HG03469 (cell line): Measurements from ENCODE around the gene KAT2A.

Source experiments
- ATAC-seq: cut with Tn5 transposase; IDR thresholded peaks from one replicate; pipeline ENCODE4 v1.9.1; 2021; ENCODE audit warnings: mild to moderate bottlenecking, moderate library complexity, moderate number of reproducible peaks; ENCODE audit not compliant: unreplicated experiment

KAT2A gene

DNA sequence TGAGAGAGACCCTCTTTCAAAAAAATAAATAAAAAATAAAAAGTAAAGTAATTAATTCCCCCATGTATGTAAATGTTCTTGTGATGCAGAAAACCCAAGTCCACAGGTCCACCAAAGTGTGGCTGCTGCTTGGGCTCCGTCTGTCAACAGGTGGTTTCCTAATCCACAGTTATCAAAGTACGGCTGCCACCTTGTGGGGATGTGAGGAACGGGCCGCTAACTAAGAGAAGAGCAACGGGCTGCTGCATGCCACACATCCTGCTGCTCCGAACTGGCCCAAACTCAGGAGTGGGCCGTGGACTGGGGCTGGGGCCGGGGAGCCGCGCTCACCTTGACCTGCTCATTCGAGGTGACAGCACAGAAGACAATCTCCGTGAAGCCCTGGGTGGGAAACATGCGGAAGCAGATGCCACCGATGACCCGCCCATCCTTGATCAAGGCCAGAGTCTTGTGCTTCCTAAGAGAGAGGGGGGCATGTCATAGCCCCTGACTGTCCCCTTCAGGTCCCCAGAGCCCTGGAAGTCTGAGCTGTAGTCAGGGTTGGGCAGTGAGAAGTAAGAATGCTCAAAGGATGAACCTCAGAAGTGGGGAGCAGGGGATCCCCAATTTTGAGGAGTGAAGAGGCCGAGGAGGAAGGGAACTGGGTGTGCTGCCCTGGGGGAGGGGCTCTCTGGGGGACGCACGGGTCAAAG is 4.3 kb downstream of the KAT2A start:
- no peak for ATAC-seq

DNA sequence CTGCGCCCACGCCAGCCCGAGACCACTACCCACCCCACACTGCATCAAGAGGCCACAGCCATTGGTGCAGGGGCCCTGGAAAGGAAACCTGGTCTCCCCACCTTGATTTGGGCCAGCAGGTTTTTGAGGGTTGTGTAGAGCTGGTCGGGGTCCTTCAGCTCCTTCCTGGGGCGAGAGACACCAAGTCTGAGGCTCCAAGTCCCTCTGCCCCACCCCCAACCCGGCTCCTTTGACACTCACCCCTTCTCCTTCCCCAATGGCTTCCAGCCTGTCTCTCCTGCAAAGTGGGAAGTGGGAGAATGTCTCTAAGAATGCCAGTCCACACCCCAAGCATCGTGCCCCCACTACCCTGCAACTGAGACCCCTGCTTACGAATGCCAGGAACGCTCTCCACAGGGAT is 7.0 kb downstream of the KAT2A start:
- no peak for ATAC-seq

DNA sequence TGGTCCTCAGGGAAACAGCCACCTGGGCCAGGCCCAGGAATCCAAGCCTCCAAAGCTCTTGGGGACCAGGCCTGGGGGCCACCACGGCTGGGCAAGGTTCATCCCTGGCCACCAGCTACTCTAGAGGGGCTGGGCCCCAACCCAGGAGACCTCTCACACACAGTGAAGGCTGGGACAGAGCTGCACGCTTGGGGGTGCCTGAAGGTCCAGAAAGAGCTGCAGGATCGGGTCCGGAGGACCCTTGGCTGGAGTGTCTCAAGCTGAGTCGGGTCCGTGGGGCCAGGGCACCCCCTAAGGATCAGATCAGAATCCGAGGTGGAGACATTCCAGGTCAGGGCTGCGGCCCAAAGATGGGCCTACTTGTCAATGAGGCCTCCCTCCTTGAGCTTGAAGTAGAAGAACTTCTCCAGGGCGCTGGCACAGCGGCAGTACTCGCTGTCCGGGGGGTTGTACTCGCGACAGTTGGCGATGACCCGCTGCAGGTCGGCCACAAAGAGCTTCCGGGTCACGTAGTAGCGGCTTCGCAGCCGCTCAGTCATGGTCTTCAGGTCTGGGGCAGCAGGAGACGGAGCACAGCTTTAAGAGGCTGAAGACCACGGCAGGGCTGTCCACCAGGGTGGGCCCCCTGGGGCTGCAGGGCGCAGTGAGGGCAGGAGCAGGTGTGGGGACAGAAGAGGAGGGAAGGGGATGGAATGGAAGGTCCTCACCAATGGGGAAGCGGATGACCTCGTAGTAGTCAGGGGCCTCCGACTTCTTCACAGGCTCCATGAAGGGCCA is 7.7 kb downstream of the KAT2A start:
- no peak for ATAC-seq

DNA sequence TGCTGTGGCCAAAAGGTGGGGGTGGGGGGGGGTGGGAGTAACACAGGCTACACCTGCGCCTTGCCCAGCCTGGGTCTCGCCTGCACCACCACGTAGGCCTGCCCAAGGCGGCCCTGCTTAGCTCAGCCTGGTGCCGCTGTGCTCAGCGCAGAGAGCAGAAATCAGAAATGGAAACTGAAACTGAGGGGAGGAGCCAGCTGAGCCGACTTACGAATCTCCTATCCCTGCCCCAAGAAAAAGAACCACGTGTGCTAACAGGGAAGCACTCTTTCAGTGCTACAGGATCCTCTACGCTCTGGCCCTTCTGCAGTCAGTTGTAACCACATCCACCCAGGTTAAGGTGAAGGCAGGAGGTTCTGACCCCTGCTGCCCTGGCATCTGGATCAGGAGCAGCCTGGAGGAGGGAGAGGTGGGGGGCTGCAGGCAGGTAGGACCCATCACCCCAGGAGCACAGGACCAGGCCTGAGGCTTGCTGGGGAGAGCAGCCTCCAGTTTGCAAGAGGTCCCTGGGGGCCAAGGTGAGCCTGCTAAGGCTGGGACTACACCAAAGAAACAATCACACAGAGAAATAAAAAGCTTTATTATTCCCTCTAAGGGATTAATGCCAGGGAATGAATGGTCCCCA is 8.5 kb downstream of the KAT2A start, which contains the start of gene DHX58:
TSS of gene DHX58 (minus strand) at position 163 of the 625 bp plus-strand sequence. CDS start 822 bp downstream, outside the sequence.
- ATAC-seq: no peak

DNA sequence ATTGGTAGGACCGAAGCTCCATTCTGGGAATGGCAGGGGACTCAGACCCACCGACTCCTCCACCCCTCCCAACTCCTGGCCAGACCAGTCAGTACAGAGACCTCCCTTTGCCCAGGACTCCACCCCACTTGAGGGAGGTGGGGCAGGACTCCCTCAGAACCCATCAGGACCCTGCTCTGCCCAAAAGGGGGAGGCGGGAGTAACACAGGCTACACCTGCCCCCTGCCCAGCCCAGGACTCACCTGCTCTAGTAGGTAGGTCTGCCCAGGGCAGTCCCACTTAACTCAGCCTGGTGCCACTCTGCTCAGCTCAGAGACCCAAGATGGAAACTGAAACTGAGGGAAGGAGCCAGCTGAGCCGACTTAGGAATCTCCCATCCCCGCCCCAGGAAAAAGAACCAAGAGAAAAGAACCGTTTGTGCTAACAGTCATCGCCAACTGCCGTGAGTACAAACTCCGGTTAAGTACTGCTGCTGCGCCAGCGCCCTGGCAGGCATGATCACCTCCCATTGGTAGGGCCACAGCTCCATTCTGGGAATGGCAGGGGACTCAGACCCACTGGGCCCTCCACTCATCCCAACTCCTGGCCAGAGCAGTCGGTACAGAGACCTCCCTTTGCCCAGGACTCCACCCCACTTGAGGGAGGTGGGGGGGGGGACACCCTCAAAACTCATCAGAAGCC is 9.2 kb downstream of the KAT2A start:
- no peak for ATAC-seq

DNA sequence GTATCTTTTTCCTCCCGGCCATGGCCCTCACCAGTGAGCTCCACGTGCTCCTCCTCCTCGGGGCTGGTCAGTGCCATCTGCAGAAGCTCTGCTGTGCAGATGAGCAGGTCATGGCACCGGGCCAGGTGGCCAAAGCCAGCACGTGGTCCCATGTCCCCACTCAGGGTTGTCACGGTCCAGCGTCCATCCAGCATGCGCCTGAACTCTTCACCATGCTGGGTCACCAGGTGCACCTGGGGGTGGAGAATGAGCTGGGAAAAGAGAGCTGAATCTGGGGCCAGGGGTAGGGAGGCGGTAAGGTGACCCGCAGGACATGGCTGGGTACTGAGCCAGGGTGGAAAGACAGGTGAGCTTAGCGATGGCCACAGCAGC is 9.9 kb downstream of the KAT2A start:
- ATAC-seq: no peak

DNA sequence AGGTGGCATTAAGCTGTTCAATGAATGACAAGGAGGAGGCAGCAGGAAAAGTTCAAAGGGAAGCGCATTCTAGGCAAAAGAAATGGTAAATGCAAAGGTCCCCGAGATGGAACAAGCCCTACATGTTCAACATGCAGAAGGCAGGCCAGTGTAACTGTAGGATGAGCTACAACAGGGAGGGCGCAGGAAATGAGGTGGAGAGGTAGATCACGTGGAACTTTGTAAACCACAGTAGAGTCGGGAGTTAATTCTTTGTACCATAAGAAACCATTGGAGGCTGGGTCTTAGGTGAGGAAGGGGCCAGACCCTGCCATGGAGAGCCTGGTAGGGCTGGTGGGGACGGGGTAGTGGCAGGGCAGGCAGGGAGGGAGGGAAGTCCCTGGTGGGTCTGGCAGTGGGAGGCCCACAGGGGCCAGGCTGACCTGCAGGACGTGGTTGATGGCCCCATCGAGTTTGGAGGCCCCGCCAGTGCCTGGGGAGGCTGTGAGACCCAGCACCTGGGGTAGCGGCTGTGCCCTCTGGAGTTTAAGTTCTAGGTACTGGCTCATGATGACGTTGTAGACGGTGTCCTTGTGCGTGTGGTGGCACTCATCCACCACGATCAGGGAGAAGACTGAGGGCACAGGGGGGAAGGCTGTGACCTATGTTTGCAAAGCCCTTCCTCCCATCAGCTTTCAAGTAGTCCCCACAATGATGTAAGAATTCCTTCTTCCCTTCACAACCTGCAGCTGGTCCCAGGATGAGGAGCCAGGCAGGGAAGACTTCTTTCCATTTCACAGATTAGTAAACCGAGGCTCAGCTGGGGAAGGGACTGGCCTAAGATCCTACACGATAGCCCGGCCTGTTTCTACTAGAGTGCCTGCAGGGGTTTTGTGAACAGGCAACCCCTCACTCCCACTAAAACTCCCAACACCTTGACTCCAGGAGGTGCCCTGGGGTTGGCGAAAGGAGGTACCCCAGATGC is 10.6 kb downstream of the KAT2A start:
- ATAC-seq: no peak

DNA sequence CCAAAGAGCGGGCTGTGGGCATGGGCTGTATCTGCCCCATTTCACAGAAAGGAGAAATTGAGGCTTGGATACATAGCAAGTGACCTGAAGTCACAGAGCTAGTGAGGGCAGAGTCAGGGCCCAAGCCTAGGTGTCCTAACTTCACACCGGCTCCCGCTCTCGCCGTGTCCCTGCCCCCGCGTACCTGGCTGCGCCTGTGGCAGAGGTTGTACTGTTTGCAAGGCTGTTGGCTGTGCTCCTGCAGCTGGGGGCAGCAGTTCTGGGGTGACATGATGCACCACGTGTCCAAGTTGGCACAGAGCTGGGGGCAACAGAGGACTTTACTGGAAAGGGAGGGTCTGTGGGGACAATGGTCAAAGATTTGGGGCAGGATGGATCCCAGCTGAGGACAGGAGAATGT is 12.1 kb downstream of the KAT2A start:
- ATAC-seq: no peak

DNA sequence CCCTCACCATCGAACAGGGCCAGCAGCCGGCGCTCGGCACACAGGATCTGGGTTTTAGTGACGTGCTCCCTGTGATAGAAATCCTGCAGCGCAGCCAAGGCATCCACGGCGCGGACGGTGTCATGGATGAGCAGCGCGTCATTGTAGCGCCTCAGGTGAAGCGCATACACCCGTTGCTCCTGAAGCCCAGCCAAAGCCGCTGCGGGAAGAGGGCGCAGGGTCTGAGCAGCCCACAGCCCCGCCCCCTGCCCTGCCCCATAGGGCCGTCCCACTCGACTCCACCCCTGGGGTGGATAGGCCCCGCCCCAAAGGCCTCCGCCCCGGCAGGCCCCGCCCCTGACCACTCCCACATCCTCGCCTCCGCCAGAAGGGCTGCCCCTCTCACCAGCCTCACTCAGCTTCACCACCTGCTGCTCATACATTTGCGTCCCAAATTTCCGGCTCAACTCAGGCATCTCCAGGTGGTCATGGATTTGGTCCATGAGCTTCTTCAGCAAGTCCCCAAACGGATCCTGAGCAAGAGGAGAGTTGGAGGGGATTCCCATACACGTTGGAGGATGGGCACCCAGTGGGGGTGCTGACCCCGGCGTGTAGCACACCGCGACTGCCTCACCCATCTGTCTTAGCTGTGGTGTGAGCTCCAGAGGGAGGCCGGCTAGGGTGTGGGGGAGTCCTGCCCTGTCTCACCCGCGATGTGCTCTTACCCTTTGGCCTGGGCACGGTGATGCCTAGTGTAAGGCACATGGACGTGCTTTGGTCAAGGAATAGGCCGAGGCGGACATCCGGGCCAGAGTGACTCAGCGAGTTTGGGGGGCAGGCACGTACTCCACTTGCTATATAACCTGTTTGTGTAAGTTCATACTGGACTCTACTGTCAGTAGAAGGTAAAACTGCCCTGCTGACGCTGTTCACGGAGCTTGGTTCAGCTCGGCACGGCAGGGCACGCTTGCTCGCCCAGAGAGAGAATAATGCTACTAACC is 13.3 kb downstream of the KAT2A start:
- no peak for ATAC-seq

DNA sequence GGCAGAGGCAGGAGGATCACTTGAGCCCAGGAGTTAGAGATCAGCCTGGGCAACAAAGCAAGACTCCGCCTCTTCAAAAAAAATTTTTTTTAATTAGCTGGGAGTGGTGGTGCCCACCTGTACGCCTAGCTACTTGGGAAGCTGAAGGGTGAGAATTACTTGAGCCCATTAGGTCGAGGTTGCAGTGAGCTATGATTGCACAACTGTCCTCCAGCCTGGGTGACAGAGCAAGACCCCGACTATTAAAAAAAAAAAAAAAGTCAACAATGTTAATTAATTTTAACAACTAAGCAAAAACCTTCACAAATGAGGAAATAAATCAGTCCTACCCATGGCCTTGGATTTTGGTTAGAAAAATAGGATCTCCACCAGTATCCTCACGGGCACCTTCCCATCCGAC is 14.0 kb downstream of the KAT2A start:
- ATAC-seq: no peak

DNA sequence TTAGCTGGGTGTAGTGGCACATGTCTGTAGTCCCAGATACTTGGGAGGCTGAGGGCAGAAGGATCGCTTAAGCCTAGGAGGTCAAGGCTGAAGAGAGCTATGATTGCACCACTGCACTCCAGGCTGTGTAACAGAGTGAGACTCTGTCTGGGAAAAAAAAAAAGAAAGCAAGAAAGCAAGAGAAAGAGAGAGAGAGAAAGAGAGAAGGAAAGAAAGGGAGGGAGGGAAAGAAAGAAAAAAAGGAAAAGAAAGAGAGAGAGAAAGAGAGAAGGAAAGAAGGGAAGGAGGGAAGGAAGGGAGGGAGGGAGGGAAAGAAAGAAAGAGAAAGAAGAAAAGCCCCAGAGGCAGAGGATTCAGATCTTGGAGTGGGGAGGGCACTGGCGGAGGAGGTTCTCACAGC is 15.2 kb downstream of the KAT2A start:
- no peak for ATAC-seq

DNA sequence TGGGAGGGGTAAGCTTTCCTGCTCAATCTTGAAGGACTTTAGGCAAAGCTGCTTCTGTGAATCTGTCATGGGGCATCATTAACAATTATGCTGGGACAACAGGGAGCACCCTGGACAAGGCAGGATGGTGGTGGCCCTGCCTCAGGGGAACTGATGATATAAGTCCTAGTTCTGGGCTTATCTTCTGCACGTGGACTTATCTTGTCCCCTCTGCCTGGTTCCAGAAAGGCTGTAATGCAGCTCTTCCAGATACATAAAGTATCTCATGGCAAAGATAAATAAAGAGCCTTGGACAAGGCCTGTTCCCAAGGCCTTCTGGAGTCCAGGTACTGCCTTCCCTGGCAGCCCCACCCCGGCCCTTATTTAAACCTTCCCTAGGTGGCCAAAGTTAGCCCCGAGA is 16.9 kb downstream of the KAT2A start:
- ATAC-seq: no peak

DNA sequence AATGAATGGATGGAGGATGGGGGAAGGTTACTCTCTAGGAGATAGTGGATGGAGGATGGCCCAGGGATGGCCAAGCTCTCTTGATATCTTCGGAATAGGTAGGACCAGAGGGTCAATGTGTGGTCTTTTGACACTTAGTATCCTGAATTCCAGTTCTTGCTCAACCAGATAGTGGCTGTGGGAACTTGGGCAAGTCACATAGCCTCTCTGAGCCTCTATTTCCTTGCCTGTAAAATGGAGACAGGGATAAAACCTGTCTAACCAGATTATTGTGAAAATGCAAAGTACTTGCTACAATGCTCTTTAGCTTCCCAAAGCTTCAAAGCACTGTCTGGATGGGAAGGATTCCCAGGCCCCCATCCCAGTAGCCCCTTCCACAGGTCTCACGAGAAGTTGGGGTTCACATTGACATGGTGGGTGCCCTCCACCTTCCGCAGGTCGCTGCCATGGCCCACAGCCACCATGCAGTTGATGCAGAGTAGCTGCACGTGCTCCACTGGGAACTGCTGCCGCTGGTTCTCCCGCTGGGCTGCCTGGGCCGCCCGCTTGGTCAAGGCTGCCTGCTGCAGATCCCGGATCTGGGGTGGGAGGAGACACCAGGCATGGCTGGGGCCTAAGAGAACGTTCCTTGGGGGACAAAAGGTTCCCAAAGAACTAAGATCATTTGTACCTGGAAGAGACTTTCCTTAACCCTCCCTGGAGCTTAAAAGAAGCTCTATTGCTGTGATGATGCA is 17.8 kb downstream of the KAT2A start:
- ATAC-seq: no peak

DNA sequence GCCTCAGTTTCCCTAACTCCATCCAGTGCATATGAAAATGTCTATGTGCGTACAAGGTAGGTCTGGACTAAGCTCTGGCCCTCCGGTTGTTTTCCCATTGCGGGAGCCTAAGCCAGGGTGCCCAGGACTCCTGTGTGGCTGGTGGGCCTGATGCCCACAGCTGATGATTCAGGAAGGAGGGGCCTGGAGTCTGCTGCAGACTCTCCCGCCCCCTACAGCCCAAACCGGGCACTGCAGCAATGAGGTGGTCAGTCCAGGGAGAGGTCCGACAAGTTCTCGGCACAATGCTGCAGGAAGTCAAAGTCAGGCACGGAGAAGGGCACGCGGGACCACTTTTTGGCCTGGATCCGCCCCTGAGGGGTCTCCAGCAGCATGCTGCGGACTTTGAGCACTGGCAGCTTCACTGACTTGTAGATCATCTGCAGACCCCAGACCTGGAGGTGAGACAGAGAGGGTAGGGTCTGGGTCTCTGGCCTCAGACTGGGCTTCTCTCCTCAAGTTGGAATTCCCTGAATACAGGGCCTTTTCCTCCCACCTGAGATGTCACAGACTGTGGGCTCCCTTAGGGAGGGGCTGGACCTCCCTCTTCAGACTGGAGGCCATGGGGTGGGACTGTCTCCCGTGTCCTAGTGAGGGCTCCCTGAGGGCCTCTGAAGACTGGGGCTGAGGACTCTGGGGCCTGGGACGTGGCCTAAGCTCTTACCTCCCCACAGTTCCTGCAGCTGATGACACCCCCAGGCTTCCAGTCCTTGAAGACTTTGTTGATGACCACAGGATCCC is 19.5 kb downstream of the KAT2A start:
- no peak for ATAC-seq

DNA sequence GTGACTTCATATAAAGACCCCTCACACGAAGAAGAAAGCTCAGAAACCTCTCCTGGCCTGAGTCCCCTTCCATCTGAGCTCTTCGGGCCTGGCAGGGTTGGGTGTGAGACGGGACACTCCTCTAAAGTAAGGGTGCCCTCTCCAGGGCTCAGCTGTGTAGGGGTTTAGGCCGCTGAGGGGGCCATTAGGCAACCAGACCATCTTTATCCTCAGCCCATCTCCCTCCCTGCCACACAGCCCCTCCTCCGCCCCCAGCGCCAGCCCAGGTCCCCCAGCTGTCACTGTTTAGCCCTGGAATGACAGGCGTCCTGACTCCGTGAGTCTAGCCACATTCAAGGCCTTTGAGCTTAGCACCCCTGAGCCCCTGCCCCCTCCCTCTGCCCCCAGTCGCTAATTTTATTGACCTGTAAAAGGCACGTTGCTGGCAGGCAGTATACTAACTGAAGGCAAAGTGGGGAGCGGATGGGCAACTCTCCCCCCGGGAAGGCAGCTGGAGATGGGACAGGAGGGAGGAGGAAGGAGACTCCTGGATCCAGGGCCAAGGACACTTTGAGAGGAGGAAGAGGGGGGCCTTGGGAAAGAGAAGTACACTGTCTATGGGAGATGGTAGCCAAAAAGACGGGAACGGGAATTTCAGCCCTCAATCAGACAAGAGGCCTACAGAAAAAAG is 22.3 kb downstream of the KAT2A start:
- no peak for ATAC-seq

DNA sequence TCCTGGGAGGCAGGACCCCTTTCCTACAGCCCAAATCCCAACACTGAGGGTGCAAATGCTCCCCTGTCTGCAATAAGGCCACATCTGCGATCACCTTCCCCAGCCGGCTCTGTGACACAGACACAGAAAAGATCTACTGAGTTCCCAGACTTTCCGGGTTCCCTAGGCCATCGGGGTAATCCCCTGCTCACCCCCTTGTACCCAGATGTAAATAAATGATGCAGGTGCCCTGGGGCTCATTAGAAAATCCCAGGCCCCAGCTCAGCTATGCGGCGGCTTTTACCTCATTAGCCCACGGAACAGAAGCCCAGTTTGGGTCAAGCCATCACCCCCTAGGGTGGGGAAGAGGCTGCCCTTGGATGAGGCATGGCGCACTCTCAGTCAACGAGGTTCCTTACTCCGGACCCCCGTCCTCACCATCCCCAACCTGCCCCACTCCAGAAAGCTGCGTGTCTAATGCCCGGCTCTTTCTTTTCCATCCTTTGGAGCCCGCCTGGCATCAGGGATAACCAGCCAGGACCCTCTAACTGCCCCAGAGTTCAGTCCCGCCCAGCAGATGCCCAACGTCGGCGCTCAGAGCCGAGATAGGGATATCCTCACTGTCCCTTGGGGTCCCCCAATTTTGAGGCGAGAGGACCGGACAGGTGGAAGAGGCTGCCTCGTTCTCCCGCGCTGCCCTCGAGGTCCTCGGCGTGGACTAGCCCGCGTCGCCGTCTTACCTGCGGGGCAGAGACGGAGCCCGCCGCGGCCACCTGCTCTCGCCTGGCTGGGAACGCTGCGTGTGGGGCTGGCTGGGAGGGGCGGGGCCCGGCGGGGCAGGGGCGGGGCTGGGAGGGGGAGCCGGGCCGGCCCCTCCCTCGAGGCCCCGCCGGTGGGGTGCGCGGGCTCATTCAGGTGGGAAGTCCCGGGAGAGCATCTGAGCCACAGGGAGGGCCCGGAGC is 23.2 kb downstream of the KAT2A start, which contains the start of gene ZNF385C:
TSS of gene ZNF385C (minus strand) at position 783 of the 941 bp plus-strand sequence. CDS start 35,417 bp downstream, outside the sequence.
- no peak for ATAC-seq
